GM10266 (cell line): Measurements from ENCODE around the gene PLCH2.
"Not testable (repeated sequence)": the region's sequence is repeated elsewhere in the genome, so short reads cannot be mapped to it uniquely, and the experiment has no call there.

Source experiments
- DNase-seq: peaks from one replicate; pipeline ENCODE4 v3.0.0; 2012; ENCODE audit errors: extremely low spot score
- CTCF ChIP-seq: IDR thresholded peaks from 2 replicates; pipeline ENCODE4 v1.5.1; 2012; ENCODE audit warnings: mild to moderate bottlenecking, low read depth; ENCODE audit not compliant: control insufficient read depth, insufficient read depth; ENCODE audit errors: missing control alignments

PLCH2 gene

DNA sequence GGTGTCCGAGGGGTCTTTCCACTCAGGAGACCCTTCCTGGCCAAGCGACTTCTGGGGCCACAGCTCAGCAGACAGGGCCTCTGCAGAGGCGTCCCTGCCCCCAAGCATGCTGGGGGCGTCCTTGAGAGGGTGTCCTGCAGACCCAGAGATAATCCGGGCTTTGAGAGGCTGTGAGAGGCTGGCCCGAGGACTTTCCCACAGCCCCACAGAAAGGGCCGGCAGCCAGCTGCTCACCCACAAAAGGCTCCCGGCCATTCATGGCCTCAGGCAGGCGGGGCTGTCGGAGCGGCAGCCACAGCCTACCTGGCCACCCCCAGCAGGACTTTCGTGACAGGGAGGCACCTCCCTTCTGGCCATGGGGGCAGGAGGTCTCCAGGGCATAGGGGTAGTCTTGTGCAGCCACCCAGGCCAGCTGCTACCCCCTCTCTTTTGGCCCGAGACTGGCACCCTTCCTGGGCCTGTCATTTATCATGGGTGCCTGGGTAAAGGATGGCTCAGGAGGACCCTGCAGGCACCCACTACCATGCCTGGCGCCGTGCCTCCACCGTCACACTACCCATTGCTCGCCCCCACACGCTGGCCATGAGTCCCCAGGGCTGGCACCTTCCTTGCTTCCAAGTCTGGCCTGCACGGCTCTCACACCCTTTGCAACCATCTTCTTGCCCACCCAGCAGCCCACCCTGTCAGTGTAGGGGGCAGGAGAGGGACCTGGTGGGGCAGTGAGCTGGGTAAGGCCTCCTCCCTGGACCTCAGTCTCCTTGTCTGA is 69.0 kb downstream of the PLCH2 start:
- no peak for DNase-seq
- no peak for TF ChIP-seq CTCF

DNA sequence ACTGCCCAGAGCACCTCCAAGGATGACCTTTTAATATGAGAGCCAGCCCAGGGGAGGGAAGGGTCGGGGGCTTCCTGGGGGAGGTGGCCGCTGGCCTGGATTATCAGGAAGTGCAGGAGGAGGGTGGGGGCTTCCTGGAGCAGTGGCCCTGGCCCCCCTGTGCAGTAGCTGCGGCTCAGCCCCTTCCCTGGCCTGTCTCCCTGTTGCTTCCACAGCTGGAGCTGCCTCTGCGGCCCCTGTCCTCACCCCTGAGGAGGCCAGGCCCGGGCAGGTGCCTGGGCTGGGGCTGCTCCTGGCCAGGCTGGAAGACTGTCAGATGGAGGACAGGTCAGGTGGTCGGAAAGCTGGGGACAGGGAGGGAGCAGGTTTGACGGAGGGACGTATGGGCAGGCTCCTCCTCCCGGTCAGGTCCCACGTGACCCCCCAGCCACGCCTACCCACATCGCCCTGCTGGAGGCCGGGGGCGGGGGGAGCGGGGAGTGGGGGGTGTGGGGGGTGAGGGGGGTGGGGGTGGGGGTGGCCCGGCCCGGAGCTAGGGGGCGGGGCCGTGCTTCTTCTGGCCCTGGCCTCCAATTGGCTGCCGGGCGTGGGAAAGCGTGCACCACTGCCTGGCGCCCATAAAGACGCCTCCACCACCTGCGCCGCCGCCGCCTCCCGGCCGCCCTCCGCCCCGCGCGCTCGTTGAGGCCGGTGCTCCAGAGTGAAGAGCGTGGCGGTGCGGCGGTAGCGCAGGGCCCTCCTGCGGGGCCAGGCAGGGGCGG is 69.8 kb downstream of the PLCH2 start:
- peak; percentile 98 for DNase-seq
- no peak for TF ChIP-seq CTCF

DNA sequence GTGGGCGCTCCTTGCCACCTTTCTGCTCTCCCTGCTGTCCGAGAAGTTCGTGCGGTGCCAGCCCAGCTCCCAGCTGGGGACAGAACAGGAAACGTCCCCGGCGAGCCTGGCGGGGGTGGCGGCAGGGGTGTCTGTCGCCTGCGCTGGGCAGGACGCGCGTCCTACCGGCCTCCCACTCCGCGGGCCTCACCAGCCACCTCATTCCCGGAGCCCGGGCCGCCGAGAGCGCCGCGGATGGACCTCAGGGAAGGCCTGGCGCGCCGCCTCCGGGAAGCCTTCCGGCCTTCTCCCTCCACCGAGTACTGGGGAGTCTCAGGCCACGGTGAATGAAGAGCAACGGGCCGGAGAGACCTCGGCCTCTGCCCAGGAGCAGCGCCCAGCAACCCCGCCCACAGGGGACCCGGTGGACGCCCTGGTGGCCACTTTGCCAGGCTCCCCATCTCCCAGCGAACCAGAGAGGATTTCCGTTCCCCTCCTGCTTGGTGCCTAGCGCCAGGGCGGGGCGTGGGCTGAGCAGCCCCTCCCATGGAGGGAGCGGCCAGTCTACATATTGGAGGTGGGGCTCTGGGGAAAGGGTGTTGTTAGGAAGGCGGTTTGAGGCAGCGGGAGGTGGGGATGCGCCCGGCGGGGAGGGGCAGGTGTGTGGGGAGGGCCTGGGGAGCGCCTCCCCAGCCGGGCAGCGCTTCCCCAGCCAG is 70.6 kb downstream of the PLCH2 start:
- peak; percentile 7 for TF ChIP-seq CTCF
- DNase-seq = peak; percentile 93

GRCh38 chr1:2547210-2548067 is 71.3 kb downstream of the PLCH2 start:
- peak; percentile 79 for DNase-seq

GRCh38 chr1:2548068-2548589 is 72.0 kb downstream of the PLCH2 start:
- TF ChIP-seq CTCF = peak; percentile 89
- DNase-seq = peak; percentile 76

More at GRCh38 chr1:2547210-2548067, 71.3 kb downstream of the PLCH2 start:
- TF ChIP-seq CTCF = no peak

DNA sequence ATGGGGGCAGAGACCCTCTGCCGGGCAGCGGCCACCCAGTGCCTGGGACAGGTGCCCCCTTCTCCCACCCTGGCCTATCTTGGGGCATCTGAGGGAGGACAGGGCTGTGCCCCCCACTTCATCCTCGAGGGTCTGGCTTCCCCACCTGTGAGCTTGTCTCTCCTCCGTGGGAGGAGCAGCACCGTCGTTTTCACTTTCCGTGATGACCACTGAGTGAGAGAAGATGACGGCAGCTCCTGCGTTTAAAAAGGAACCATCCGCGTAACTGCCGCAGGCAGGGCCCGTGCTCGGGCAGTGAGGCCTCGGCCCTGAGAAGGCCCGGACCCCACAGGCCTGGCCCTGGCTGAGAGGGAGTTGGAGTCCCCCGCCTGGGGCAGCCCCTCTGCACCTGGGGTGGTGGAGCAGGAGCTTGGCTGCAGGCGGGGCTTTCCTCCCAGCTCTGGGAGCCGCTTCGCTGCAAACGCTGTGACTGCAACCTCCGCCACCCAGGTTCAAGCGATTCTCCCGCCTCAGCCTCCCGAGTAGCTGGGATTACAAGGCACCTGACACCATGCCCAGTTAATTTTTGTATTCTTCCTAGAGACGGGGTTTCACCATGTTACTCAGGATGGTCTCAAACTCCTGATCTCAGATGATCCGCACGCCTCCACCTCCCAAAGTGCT is 73.4 kb downstream of the PLCH2 start:
- not testable (repeated sequence) for DNase-seq

- not testable (repeated sequence) for DNase-seq
These were observed 74.3 kb downstream of the PLCH2 start for GRCh38 chr1:2550309-2550861.

DNA sequence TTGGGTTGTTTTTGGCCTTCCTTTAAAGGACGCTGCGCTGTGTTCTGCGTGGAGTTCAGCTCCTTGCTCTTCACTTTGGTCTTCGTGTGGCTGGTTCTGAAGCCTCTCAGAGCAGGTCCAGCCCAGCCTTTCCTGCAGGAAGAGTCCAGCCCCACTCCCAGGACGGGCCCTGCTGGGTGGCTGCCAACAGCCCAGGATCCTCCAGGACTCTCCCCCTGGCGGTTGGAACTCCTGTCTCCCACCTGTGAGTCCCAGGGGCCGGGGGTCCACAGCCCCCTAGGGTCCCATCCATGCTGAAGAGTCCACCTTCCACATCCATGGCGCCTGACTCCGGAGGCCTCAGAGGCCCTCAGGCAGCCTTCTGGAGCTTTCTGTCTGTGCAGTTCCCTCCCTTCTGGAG is 75.5 kb downstream of the PLCH2 start:
- not testable (repeated sequence) for DNase-seq
